GM19395 (cell line): ENCODE measurements around the gene SLC66A2.
"Not testable (repeated sequence)": the region's sequence is repeated elsewhere in the genome, so short reads cannot be mapped to it uniquely, and the experiment has no call there.

Experiments used
- ATAC-seq: cut with Tn5 transposase; IDR thresholded peaks from one replicate; pipeline ENCODE4 v1.9.1; 2021; ENCODE audit warnings: mild to moderate bottlenecking, moderate library complexity; ENCODE audit not compliant: unreplicated experiment

Gene SLC66A2

GRCh38 chr18:79971211-79971952 is 19.9 kb upstream of the SLC66A2 start:
- ATAC-seq, result no peak

DNA sequence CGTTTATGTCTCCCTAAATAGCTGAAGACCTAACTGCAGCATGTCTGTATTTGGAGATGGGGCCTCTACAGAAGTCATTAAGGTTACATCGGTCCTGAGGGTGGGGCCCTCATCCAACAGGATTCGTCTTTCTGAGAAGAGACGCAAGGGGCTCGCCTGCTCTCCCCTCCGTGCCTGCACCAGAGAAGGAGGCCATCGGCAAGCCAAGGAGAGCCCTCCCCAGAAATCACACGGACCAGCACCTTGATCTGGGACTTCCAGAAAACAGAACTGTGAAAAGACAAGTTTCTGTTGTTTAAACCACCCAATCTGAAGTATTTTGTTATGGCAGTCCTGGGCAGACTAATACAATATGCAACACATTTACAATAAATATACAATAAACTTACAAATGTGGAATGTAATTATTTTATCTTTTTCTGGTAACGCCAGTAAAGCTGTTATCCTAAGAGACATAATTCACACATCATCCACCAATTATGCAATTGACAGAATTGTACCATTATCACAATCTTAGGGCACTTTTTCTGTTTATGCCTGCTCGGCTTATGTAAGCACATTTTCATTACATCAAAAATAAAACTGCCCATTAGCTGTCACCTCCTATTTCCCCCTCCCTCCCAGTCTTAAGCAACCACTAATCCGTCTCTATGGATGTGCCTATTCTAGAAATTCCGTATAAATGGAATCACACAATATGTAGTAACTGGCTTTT is 19.1 kb upstream of the SLC66A2 start:
- no peak for ATAC-seq

DNA sequence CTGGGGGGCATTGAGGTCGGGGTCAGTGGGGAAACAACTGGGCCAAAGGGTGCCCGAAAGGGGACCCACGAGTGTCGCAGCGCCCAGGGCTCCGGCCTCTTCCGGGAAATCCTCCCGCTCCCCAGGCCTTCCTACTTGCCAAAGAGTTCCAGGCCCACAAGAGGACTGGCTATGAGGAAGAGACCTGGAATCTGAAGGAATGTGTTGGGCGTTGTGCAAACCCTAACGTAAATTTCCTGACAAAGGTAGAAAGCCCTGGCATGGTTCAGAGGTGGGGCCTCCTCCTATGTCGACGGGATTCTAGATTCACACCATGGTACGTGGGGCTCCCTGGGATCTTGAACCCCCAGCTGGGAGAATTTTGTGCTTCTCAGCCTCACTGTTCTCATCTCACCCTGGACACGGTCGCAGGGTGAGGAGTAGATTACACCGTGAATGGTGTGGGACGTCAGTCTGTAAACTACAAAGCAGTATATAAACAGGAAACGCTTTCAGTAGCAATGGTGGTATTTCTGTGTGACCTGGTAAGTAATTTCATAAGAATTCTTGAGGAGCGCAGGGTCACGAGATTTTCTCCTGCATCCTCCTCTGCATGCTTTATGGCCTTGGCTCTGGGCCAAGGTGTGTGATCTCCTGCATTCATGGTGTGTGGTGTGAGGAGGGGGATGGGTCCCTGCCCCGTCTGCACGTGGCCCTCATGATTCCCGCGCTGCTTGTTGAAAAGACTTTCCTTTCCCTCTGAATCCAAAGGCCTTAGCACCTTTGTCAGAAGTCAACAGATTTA is 13.9 kb upstream of the SLC66A2 start:
- ATAC-seq, result no peak

GRCh38 chr18:79964330-79965118 is 13.1 kb upstream of the SLC66A2 start, which contains the start of gene HSBP1L1:
Gene HSBP1L1 (plus strand): TSS chr18:79964643. CDS start chr18:79964736, 93 bp downstream.
- peak; percentile 53 for ATAC-seq

- no peak for ATAC-seq
These were observed 12.3 kb upstream of the SLC66A2 start for GRCh38 chr18:79963658-79964329.

- ATAC-seq, result peak; percentile 71
These were observed 11.6 kb upstream of the SLC66A2 start for GRCh38 chr18:79962835-79963657.

DNA sequence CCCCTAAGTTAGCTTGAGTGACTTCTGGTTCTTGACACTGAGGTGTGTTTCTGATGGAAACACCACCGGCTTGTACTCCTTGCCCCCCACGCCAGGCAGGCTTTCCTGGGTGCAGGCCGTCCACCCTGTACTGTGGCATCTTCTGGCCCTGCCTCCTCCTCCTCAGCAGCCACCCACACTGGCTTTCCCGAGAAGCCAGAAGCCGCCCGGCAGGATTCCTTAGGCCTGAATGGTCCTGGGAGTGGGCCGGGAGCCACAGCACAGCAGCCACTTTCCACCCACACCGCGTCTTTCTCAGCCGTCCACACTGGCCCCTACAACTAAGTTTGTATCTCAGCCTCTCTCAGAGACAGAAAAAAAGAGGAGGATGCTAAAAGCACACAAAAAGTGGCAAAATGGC is 10.9 kb upstream of the SLC66A2 start:
- no peak for ATAC-seq

DNA sequence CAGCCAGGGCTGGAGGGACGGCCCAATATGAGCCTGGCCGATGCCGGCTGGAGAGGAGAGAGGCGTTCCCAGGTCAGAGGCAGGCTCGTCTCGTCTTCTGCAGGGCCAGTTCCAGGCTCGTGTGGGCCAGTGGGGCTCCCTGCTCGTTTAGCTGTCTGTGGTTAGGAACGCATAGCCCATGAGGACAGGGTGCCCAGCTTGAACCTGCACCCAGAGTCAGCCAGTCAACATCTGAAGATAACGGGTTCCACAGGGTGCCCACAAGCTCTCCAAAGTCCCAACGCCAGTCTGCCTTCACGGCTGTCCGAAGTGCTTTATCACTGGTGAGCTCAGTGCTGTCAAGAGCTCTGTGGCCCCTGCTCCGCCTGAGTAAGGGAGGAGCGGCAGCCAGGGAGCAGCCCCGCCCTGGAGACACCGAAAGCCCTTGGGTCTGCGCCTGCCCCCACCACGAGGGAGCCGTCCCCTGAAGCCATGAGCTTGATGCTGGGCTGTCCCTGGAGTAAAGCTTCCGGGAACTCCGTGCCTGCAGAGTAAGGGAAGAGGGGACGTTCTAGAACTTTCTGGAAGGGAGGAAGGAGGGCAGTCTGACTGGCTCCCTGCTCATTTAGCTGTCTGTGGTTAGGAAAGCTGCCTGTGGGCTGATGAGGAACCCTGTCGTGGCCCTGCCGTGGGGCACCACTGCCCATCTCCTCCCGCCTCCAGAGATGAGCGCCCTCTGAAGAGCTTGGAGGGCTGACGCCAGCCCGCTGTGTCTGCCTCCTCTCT is 10.3 kb upstream of the SLC66A2 start:
- ATAC-seq, result no peak

- ATAC-seq, result no peak
These were observed 9.6 kb upstream of the SLC66A2 start for GRCh38 chr18:79960921-79961526.

DNA sequence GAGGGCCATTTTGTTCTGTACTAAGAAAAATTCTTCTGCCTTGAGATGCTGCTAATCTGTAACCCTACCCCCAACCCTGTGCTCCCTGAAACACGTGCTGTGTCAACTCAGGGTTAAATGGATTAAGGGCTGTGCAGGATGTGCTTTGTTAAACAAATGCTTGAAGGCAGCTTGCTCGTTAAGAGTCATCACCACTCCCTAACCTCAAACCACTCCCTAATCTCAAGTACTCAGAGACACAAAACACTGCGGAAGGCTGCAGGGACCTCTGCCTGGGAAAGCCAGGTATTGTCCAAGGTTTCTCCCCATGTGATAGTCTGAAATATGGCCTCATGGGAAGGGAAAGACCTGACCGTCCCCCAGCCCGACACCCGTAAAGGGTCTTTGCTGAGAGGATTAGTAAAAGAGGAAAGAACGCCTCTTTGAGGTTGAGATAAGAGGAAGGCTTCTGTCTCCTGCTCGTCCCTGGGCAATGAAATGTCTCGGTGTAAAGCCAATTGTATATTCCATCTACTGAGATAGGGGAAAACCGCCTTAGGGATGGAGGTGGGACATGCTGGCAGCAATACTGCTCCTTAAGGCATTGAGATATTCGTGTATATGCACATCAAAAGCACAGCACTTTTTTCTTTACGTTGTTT is 8.8 kb upstream of the SLC66A2 start:
- not testable (repeated sequence) for ATAC-seq

DNA sequence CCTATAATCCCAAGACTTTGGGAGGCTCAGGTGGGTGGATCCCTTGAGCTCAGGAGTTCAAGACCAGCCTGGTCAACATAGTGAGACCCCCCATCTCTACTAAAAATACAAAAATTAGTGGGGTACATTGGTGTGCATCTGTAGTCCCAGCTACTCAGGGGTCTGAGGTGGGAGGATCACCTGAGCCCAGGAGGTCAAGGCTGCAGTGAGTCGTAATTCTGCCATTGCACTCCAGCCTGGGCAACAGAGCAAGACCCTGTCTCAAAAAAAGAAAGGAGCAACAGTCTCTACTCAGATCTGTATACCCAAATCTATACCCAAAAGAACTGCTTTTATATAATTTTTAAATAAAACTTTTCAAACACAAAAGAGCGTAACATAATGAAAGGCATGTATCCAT is 7.5 kb upstream of the SLC66A2 start:
- ATAC-seq, result no peak

- ATAC-seq, result no peak
These were observed 4.8 kb upstream of the SLC66A2 start for GRCh38 chr18:79956276-79956675.

GRCh38 chr18:79955302-79956075 is 4.0 kb upstream of the SLC66A2 start:
- no peak for ATAC-seq

DNA sequence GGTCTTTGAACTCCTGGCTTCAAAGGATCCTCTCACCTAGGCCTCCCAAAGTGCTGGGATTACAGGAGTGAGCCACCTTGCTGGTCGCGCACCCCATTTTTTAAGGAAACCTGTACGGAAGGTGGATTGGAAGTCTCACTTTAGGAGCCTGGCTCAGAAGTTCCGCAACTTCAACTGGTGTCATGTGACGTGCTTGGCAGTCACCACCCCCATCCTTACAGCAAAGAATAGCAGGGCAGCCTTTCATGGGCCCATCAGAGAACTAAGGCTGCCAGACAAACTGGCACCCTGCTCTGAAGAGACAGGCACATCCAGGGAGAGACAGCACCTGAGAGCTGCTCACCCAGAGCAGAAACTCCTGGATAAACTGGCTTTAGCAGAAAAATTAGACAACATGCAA is 3.3 kb upstream of the SLC66A2 start:
- no peak for ATAC-seq

- ATAC-seq, result no peak
These were observed 2.7 kb upstream of the SLC66A2 start for GRCh38 chr18:79953971-79954651.

DNA sequence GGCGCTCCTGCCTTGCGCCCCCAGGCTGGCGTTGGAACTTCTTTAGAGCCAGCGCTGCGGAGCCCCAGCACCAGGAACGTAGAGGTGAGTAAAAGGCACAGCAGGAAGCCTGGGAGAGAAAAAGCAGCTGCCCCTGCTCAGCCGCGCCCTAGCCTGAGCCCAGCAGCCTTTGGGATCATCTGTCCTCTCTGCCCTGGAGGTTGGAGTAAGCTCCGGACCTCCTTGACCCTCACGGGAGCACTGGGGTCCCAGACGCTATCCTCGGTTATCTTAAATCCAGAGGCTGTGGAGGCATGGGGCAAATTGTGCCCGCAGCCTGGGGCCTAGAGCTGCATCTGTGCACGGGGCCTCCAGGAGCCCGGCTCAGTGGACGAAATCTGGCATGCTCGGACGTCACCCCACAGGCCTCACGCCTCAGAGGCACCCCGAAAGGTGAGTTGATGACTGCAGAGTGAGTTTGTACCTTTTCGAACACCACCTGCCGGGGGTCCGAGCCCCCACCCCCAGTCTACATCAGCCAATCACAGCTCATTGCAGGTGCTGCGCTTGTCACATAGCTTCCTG is 1.6 kb upstream of the SLC66A2 start:
- no peak for ATAC-seq
